ENCODE measurements around the gene PRELID2.

Gene PRELID2

DNA sequence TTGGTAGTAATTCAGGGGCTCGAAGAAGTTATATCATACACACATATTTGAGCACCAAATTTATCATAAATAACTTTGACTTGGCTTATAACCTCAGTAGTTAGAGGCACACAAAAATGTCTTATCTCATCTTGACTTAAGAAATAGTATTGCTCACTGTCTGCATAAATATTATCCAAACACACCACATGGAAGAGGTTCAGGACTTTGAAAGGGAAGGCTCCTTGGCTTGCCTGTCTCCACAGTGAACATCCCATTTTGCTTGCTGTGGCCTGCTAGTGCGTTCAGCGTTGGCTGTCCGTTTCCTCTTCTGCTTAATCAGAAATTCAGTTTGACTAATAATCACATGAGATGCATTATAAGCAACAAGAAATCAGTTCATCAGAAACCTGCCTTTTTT, 23.8 kb upstream of the PRELID2 start:
- peaks cover 0 to 19% (median 13%) of the 10 kb centered on the region in 5 donors for H3K4me1 ChIP-seq (ENCODE audit: control insufficient read depth in 5 of 5, insufficient read depth in 5 of 5, low read length in 5 of 5)
- H3K27me3 ChIP-seq (ENCODE audit: control insufficient read depth in 5 of 5, insufficient read depth in 4 of 5, low read length in 5 of 5) = no peaks in the 10 kb centered on the region
- no peaks in the 10 kb centered on the region for H3K36me3 ChIP-seq (ENCODE audit: control insufficient read depth in 5 of 5, insufficient read depth in 5 of 5, low read length in 5 of 5)
- H3K9ac ChIP-seq (ENCODE audit: low read length in 5 of 5) = no peak overlapping the region
- no peaks in the 10 kb centered on the region for H3K9me3 ChIP-seq (ENCODE audit: control insufficient read depth in 5 of 5, low read length in 5 of 5)
- no peak overlapping the region for H3K27ac ChIP-seq (ENCODE audit: low read depth, low read length)
- H3K4me3 ChIP-seq (ENCODE audit: low read depth in 1 of 5, low read length in 5 of 5) = no peak overlapping the region

GRCh38 chr5:145856285-145856818, 21.2 kb upstream of the PRELID2 start:
- peak overlapping the region in 4 of 5 donors; percentile 45 to 65 (median 57) for H3K9ac ChIP-seq (ENCODE audit: low read length in 5 of 5)
- H3K4me3 ChIP-seq (ENCODE audit: low read depth in 1 of 5, low read length in 5 of 5) = peak overlapping the region; percentile 59 to 72 (median 62)
- H3K4me1 ChIP-seq (ENCODE audit: control insufficient read depth in 5 of 5, insufficient read depth in 5 of 5, low read length in 5 of 5) = peaks cover 0 to 19% (median 13%) of the 10 kb centered on the region in 5 donors
- no peaks in the 10 kb centered on the region for H3K27me3 ChIP-seq (ENCODE audit: control insufficient read depth in 5 of 5, insufficient read depth in 4 of 5, low read length in 5 of 5)
- no peaks in the 10 kb centered on the region for H3K9me3 ChIP-seq (ENCODE audit: control insufficient read depth in 5 of 5, low read length in 5 of 5)
- H3K27ac ChIP-seq (ENCODE audit: low read depth, low read length) = peak overlapping the region; percentile 52
- H3K36me3 ChIP-seq (ENCODE audit: control insufficient read depth in 5 of 5, insufficient read depth in 5 of 5, low read length in 5 of 5) = no peaks in the 10 kb centered on the region

DNA sequence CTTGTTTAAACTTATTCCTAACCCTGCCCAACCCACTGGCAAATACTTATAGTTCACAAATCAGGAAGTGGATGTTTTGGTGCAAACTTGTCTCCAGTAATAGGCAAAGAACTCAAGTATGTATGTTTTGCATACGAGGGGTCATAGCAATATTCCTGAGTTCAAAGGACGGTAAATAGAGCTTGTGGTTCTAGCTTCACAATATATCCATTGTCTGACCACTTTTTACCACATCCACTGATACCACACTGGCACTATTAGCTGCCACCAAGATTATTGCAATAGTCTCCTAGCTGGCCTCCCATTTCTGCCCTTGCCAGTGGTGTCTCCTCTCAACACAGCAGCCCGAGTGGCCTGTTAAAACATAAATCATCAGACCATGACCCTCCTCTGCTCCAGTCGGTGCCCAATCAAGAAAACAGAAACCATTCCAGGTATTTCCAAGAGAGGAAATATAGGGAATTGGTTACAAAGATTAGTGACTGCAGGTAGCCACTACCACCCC, 20.7 kb upstream of the PRELID2 start:
- H3K27me3 ChIP-seq (ENCODE audit: control insufficient read depth in 5 of 5, insufficient read depth in 4 of 5, low read length in 5 of 5) = no peaks in the 10 kb centered on the region
- H3K9ac ChIP-seq (ENCODE audit: low read length in 5 of 5) = peak overlapping the region in 4 of 5 donors; percentile 45 to 65 (median 57)
- no peaks in the 10 kb centered on the region for H3K9me3 ChIP-seq (ENCODE audit: control insufficient read depth in 5 of 5, low read length in 5 of 5)
- H3K27ac ChIP-seq (ENCODE audit: low read depth, low read length) = peak overlapping the region; percentile 52
- no peaks in the 10 kb centered on the region for H3K36me3 ChIP-seq (ENCODE audit: control insufficient read depth in 5 of 5, insufficient read depth in 5 of 5, low read length in 5 of 5)
- peaks cover 0 to 19% (median 13%) of the 10 kb centered on the region in 5 donors for H3K4me1 ChIP-seq (ENCODE audit: control insufficient read depth in 5 of 5, insufficient read depth in 5 of 5, low read length in 5 of 5)
- H3K4me3 ChIP-seq (ENCODE audit: low read depth in 1 of 5, low read length in 5 of 5) = peak overlapping the region; percentile 59 to 72 (median 62)

- Histone ChIP-seq H3K9me3 (ENCODE audit: control insufficient read depth in 5 of 5, low read length in 5 of 5) (no peaks in the 10 kb centered on the region), H3K27ac (ENCODE audit: low read depth, low read length) (no peak overlapping the region), H3K9ac (ENCODE audit: low read length in 5 of 5) (no peak overlapping the region), H3K36me3 (ENCODE audit: control insufficient read depth in 5 of 5, insufficient read depth in 5 of 5, low read length in 5 of 5) (no peaks in the 10 kb centered on the region), H3K4me1 (ENCODE audit: control insufficient read depth in 5 of 5, insufficient read depth in 5 of 5, low read length in 5 of 5) (peaks cover 0 to 19% (median 13%) of the 10 kb centered on the region in 5 donors), H3K4me3 (ENCODE audit: low read depth in 1 of 5, low read length in 5 of 5) (no peak overlapping the region), H3K27me3 (ENCODE audit: control insufficient read depth in 5 of 5, insufficient read depth in 4 of 5, low read length in 5 of 5) (no peaks in the 10 kb centered on the region)
Observed at GRCh38 chr5:145854651-145855258, 19.6 kb upstream of the PRELID2 start.

GRCh38 chr5:145853781-145854376, 18.7 kb upstream of the PRELID2 start:
- Histone ChIP-seq H3K9ac (ENCODE audit: low read length in 5 of 5) (no peak overlapping the region), H3K27me3 (ENCODE audit: control insufficient read depth in 5 of 5, insufficient read depth in 4 of 5, low read length in 5 of 5) (no peaks in the 10 kb centered on the region), H3K27ac (ENCODE audit: low read depth, low read length) (no peak overlapping the region)

GRCh38 chr5:145852990-145853389, 17.8 kb upstream of the PRELID2 start:
- no peak overlapping the region for H3K9ac ChIP-seq (ENCODE audit: low read length in 5 of 5)
- H3K27ac ChIP-seq (ENCODE audit: low read depth, low read length) = no peak overlapping the region
- H3K36me3 ChIP-seq (ENCODE audit: control insufficient read depth in 5 of 5, insufficient read depth in 5 of 5, low read length in 5 of 5) = no peaks in the 10 kb centered on the region

More at GRCh38 chr5:145853781-145854376, 18.7 kb upstream of the PRELID2 start:
- Histone ChIP-seq H3K36me3 (ENCODE audit: control insufficient read depth in 5 of 5, insufficient read depth in 5 of 5, low read length in 5 of 5) (no peaks in the 10 kb centered on the region), H3K4me3 (ENCODE audit: low read depth in 1 of 5, low read length in 5 of 5) (no peak overlapping the region), H3K9me3 (ENCODE audit: control insufficient read depth in 5 of 5, low read length in 5 of 5) (no peaks in the 10 kb centered on the region), H3K4me1 (ENCODE audit: control insufficient read depth in 5 of 5, insufficient read depth in 5 of 5, low read length in 5 of 5) (peaks cover 0 to 19% (median 13%) of the 10 kb centered on the region in 5 donors)

GRCh38 chr5:145848854-145849253, 13.7 kb upstream of the PRELID2 start:
- Histone ChIP-seq H3K9me3 (ENCODE audit: control insufficient read depth in 5 of 5, low read length in 5 of 5) (no peaks in the 10 kb centered on the region), H3K27ac (ENCODE audit: low read depth, low read length) (no peak overlapping the region), H3K4me3 (ENCODE audit: low read depth in 1 of 5, low read length in 5 of 5) (no peak overlapping the region), H3K9ac (ENCODE audit: low read length in 5 of 5) (no peak overlapping the region), H3K4me1 (ENCODE audit: control insufficient read depth in 5 of 5, insufficient read depth in 5 of 5, low read length in 5 of 5) (no peaks in the 10 kb centered on the region), H3K36me3 (ENCODE audit: control insufficient read depth in 5 of 5, insufficient read depth in 5 of 5, low read length in 5 of 5) (no peaks in the 10 kb centered on the region), H3K27me3 (ENCODE audit: control insufficient read depth in 5 of 5, insufficient read depth in 4 of 5, low read length in 5 of 5) (no peaks in the 10 kb centered on the region)

More at GRCh38 chr5:145852990-145853389, 17.8 kb upstream of the PRELID2 start:
- H3K27me3 ChIP-seq (ENCODE audit: control insufficient read depth in 5 of 5, insufficient read depth in 4 of 5, low read length in 5 of 5) = no peaks in the 10 kb centered on the region
- H3K4me3 ChIP-seq (ENCODE audit: low read depth in 1 of 5, low read length in 5 of 5) = no peak overlapping the region
- H3K4me1 ChIP-seq (ENCODE audit: control insufficient read depth in 5 of 5, insufficient read depth in 5 of 5, low read length in 5 of 5) = peaks cover 0 to 19% (median 13%) of the 10 kb centered on the region in 5 donors
- H3K9me3 ChIP-seq (ENCODE audit: control insufficient read depth in 5 of 5, low read length in 5 of 5) = no peaks in the 10 kb centered on the region

DNA sequence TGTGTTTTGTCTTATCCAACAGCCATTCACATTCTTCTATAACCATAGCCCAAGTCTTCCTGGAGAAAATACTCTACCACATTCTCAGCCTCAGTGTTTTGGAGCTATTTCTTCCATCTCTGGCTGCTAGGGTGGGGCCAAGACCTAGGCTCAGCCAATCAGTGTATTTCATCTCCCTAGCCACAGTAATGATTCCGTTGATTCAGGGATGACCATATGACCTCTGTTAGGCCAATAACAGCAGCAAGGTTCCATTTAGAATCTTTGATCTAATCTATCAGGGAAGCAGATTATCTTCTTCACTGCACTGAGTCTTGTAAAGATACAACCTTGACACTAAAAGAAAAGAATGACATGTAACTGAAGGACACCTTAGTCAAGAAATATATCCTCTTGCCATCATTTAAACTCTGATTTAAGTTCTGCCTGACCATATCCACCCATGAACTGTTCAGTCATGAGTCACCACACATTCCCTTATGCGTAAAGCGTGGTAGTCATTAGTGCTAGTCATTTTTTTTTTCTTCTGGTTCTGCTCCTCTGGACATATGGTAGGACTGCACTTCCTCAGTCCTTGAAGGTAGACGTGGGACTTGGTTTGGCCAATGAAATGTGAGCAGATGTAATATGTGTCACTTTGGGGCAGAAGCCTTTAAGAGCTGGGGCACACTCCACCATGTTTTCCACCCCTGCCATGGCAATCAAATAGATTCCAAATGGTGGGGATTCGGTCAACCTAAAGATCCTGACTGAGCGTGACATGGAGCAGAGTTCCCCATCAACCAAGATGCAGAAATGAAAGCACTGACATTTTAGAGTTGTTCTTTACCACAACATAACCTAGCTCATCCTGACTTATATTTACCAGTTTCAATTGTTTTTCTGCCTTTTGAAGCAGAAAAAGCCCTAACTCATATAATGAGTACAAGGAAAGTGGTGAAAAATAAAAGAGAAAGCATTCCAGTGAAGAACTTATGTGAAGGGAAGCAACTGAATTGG, 12.7 kb upstream of the PRELID2 start:
- Histone ChIP-seq H3K9ac (ENCODE audit: low read length in 5 of 5) (no peak overlapping the region), H3K4me1 (ENCODE audit: control insufficient read depth in 5 of 5, insufficient read depth in 5 of 5, low read length in 5 of 5) (no peaks in the 10 kb centered on the region), H3K4me3 (ENCODE audit: low read depth in 1 of 5, low read length in 5 of 5) (no peak overlapping the region), H3K27me3 (ENCODE audit: control insufficient read depth in 5 of 5, insufficient read depth in 4 of 5, low read length in 5 of 5) (no peaks in the 10 kb centered on the region), H3K9me3 (ENCODE audit: control insufficient read depth in 5 of 5, low read length in 5 of 5) (no peaks in the 10 kb centered on the region), H3K36me3 (ENCODE audit: control insufficient read depth in 5 of 5, insufficient read depth in 5 of 5, low read length in 5 of 5) (no peaks in the 10 kb centered on the region), H3K27ac (ENCODE audit: low read depth, low read length) (no peak overlapping the region)

DNA sequence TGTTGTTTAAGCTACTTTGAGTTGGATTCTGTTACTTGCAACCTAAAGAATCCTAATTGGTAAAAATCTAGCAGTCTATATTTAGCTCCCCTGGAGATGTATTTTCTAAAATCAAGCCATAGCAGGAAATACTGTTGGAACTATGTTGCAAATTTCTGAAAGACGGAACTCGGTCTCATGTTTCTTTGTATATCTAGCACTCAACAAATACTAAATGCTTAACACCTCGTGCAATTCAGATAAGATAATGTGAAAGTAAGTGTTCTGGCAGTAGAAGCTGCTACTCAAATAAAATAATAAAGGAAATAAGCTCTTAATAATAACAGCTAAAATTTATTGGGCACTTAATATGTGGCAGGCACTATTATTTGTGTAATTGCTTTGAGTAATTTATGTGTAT, 10.9 kb upstream of the PRELID2 start:
- H3K9me3 ChIP-seq (ENCODE audit: control insufficient read depth in 5 of 5, low read length in 5 of 5) = no peaks in the 10 kb centered on the region
- H3K9ac ChIP-seq (ENCODE audit: low read length in 5 of 5) = no peak overlapping the region
- no peaks in the 10 kb centered on the region for H3K4me1 ChIP-seq (ENCODE audit: control insufficient read depth in 5 of 5, insufficient read depth in 5 of 5, low read length in 5 of 5)
- no peaks in the 10 kb centered on the region for H3K36me3 ChIP-seq (ENCODE audit: control insufficient read depth in 5 of 5, insufficient read depth in 5 of 5, low read length in 5 of 5)
- H3K27me3 ChIP-seq (ENCODE audit: control insufficient read depth in 5 of 5, insufficient read depth in 4 of 5, low read length in 5 of 5) = no peaks in the 10 kb centered on the region
- no peak overlapping the region for H3K27ac ChIP-seq (ENCODE audit: low read depth, low read length)
- no peak overlapping the region for H3K4me3 ChIP-seq (ENCODE audit: low read depth in 1 of 5, low read length in 5 of 5)
